Thyroid gland (tissue), 4 donors: ENCODE results near the gene NDUFA8.

Experiments
- POLR2A ChIP-seq, 2 donors: fragments of 450-650 bp; IDR thresholded peaks; one replicate each; pipeline ENCODE4 v1.6.1; 2017; ENCODE audit warnings: antibody characterized with exemption in 2 of 2, mild to moderate bottlenecking in 2 of 2, moderate library complexity in 1 of 2
- TF ChIP-seq, protein P1 (sequence below), 6 experiments: fragments of 200-600 bp in 3 of 6; fragments of 450-650 bp in 3 of 6; sonication (generic) in 3 of 6; IDR thresholded peaks; one replicate each; pipeline ENCODE4 v1.5.1; 2016 to 2019; ENCODE audit warnings: antibody characterized with exemption in 6 of 6, mild to moderate bottlenecking in 2 of 6, inconsistent platforms in 1 of 6, moderate library complexity in 1 of 6

DNA sequence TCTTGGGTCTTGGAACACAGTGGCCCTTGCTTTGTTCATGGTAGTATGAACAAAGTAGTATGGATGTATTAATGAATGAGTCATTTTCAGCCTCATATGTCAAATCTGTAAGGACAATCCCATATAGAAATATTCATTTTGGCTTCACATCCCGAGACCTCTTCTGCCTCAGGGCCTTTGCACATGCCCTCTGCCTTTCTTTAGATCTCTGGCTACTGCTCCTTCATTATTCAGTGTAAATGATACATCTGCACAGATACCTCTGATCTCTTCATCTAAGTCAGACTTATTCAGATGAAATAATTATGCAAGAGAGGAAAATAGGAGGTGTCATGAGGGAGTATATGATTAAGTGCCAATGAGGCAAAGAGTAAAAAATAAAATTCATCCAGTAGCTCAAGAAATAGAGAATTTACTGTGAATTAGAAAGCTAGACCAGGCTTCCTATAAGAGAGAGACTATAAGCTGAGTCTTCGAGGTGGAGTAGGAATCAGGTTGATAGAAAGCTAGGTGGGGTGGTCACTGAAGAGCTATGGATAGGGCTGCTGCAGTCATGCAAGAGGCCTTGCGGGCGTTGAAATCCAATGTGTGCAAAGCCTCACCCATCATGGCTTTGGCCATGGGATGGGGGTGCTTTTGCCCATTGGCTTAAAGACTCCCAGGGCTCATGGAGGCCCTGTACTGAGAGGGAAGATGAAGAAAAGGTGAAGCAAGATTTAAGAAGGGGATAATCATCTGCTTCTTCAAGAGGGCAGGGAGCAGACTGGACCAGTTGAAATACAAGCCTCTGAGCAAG is 62.8 kb downstream of the NDUFA8 start:
- TF ChIP-seq, protein P1, sequence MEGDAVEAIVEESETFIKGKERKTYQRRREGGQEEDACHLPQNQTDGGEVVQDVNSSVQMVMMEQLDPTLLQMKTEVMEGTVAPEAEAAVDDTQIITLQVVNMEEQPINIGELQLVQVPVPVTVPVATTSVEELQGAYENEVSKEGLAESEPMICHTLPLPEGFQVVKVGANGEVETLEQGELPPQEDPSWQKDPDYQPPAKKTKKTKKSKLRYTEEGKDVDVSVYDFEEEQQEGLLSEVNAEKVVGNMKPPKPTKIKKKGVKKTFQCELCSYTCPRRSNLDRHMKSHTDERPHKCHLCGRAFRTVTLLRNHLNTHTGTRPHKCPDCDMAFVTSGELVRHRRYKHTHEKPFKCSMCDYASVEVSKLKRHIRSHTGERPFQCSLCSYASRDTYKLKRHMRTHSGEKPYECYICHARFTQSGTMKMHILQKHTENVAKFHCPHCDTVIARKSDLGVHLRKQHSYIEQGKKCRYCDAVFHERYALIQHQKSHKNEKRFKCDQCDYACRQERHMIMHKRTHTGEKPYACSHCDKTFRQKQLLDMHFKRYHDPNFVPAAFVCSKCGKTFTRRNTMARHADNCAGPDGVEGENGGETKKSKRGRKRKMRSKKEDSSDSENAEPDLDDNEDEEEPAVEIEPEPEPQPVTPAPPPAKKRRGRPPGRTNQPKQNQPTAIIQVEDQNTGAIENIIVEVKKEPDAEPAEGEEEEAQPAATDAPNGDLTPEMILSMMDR (IDR thresholded peaks at IDR 0.05): no peak
- no peak for TF ChIP-seq POLR2A (IDR thresholded peaks at IDR 0.05)
